ENCODE measurements around the gene CCL17.
A peak's percentile ranks its signal among the peaks of the same experiment; 100 is the strongest.
"Not testable (repeated sequence)": the region's sequence is repeated elsewhere in the genome, so short reads cannot be mapped to it uniquely, and the experiment has no call there.

Gene CCL17

DNA sequence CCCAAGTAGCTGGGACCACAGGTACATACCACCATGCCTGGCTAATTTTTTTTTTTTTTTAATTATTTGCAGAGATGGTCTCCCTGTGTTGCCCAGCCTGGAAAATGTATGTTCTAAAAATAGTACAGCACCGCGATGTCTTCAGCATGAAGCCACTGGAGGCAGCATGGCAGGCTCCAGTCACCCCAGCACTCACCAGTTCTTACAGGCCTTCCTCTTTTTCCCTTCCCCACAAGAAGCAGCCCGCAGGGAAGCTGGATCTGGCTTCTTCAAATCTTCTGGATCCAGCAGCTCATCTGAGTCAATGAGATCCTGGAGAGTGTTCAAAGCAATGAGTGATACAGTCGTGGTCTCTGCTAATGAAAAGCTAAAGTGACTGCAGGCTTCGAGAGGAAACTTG lies 26.4 kb downstream of the CCL17 start:
- DNase-seq (ENCODE audit: low spot score): no peak

DNA sequence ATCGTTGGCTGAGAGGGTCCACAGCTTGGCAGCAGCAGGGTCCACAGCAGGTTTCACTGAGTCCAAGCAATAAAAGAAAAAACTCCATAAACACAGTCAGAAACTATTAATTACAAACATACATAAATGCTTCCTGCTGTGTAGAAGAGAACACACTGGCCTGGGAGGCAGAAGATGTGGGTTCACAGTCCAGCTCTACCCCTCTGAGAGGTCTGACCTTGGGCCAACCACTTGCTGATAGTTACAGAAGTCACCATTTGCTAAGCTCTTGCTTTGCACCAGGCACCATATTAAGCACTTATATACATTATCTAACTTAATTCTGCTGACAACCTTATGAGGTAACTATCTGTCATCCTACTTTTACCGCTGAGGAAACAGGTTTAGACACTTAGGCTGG lies 27.9 kb downstream of the CCL17 start:
- DNase-seq (ENCODE audit: low spot score): no peak

DNA sequence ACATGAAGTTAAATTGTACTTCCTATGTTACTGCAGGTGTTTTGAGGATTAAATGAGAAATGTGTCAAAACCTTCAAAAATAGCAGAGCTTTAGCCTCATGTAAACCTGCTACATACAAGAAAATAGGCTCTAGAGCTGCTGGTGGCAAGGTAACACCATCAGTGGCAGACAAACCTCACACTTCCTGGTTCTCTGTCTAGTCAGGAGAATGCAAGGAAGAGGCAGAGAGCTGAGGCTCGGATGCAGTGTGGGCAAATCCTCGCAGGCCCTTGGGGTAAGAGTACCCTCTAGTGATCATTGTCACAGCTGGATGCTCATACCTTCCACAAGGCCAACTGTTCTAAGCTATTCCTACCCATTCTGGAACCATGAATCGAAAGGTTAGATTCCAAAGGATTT lies 28.4 kb downstream of the CCL17 start:
- DNase-seq (ENCODE audit: low spot score): no peak

DNA sequence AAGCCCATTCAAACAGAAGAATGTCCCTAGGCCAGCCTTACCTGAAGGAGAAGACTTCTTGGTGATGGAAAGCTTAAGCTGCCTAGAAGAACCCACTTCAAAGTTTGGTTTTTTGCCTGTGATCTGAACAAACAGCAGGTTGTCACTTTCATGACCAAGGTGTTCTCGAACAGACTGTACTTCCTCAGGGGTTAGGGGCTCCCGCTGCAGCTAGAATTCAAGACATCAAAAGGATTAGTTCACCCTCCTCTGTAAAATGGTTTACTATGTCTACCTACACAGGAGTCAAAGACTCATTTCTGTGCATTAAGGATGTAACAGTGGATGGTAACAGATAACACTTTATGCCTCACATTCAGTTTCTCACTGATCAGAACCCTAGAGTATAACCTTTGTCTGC lies 29.4 kb downstream of the CCL17 start:
- no peak for DNase-seq (ENCODE audit: low spot score)

DNA sequence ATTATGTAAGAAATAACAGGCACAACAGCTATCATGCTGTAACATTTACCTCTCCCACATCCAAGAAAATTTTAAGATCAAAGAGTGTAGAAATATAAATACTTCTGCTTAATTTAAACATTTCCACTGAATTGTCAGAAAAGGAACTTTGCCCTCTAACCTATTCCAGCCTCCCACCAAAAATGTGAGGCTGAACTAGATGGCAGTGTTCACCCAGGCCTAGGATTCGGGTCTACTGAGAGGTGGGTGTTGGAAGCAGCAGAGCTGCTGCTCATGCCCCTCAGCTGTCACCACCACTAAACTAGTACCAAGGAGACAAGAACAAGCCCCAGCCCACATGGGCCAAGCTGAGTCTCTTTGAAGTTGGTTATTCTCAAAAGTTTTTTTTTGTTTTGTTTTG lies 31.3 kb downstream of the CCL17 start:
- no peak for DNase-seq (ENCODE audit: low spot score)

DNA sequence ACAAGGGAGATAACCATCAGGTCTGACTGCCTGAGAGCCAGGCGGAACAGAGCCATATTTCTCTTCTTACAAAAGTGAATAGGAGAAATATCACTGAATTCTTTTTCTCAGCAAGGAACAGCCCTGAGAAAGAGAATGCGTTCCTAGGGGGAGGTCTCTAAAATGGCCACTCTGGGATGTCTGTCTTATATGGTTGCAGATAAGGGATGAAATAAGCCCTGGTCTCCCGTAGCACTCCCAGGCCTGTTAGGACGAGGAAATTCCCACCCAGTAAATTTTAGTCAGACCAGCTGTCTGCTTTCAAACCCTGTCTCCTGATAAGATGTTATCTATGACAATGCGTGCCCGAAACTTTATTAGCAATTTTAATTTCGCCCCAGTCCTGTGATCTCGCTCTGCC lies 35.4 kb downstream of the CCL17 start:
- not testable (repeated sequence) for DNase-seq (ENCODE audit: low spot score)

DNA sequence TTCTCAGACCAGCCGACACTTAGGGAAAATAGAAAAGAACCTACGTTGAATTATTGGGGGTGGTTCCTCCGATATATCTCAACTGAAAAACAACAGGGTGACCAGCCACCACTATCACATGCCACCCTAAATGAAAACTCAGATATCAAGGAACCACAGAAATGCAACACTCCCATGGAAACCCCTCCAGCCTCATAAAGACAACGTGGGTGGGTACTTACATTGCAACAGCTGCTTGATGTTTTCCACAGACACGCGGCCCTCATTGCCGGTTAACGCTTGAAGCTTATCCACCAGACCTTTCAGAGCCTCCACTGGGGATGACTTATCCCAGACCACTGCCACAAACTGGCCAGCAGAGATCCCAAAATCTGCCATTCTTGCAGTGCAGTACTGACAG lies 36.0 kb downstream of the CCL17 start:
- not testable (repeated sequence) for DNase-seq (ENCODE audit: low spot score)

DNA sequence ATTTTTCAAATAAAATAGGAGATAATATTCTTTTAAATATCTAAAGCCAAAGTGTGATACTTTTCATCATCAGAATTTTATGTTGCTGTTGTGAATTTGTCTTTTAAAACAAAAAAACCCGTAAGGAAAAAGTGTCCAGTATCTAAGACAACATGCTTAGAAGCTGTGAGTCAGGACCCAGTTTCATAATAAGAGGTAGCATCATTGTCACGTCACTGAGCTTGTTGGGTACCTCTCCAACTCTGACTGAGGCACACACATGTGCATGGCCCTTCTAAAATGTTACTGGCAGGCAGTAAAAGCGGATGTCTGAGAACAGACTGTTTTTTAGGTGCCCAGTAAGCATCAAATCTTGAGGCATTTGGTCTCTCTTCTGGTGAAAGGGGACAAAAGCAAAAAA lies 40.1 kb downstream of the CCL17 start:
- DNase-seq (ENCODE audit: low spot score): no peak

DNA sequence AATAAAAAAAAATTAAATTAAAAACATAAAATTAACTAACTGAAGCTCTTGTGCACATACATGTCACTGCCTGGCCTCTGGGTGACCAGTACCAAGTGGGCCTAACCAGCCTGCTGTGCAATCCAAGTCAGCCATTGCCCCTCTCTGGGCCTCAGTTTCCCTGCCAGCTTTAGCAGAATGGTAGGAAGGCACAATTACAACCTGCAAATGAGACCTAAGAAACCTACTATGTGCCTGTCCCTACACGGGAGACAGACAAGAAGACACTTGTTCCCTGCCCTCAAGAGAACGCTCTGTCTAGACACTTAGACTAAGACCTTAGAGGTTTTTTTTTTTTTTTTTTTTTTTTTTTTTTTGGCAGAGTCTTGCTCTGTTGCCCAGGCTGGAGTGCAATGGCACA lies 40.9 kb downstream of the CCL17 start:
- no peak for DNase-seq (ENCODE audit: low spot score)

DNA sequence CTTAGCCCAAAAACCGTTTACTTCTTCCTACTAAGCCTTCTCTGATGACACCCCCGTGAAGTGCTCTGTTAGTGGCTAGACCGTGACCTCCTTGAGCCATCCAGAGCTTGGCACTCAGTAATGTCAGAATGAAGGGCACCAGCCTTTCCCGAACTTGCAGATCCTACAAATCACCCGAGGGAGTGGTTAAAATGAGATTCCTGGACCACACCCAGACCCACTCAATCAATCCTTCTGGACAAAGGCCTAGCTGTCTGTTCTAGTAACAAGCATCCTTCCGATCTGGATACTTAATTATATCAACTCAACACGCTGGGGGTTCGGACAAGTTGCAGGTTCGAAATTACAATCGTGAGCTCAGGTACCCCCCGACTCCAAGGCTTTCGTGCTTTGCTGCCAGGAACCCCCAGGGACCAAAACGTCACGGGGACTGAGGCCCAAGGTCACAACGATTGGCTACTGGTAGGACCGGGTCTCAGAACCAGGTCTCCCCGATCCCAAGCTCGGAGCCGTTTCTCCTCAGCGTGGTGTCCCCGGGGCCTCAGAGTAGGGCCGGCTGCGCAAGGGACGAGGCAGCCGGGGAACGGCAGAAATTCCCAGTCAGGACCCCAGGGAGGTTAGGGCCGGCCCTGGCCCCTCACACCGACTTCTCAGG lies 42.1 kb downstream of the CCL17 start:
- DNase-seq (ENCODE audit: low spot score): peak; percentile 45

DNA sequence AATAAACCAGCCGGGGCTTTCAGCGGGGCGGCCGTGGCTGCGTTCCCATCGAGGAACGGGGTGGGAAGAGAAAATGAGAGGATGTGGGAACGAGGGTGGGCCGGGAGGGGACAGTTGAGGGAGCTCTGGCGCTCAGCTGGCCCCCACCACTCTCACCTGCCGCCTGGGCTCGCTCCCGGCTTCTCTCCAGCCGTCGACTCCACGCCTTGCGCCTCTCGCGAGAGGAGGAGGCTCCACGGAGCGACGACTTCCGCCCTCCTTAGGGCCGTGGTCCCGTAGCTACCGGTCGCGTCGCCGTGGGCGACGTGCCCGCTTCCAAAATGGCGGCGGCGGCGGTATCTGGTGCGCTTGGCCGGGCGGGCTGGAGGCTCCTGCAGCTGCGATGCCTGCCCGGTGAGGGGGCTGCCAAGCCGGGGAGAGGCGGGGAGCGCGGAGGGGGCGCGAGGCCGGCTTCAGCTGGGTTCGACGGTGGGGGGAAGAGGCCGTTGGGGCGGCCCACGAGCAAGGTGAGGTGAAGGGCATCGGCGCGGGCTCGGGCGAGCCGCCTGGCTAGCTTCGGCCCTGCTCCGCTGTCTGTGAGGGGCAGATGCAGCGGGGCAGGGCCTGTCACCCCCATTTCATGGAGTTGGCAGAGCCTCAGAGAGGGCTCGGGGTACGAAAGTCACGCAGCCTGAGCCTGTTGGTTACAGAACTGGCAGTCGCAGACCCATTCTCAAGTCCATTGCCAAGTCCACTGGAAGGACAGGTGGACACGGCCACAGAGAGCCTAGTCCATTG lies 42.8 kb downstream of the CCL17 start, which contains the start of the genes CIAPIN1 and COQ9:
CIAPIN1 (minus strand) TSS at position 200 of the 777 bp plus-strand sequence. CDS start 6,457 bp downstream, outside the sequence.
COQ9 (plus strand) TSS at position 294 of the 777 bp plus-strand sequence; CDS start at position 321, 27 bp downstream.
- peak; percentile 94 for DNase-seq (ENCODE audit: low spot score)

DNA sequence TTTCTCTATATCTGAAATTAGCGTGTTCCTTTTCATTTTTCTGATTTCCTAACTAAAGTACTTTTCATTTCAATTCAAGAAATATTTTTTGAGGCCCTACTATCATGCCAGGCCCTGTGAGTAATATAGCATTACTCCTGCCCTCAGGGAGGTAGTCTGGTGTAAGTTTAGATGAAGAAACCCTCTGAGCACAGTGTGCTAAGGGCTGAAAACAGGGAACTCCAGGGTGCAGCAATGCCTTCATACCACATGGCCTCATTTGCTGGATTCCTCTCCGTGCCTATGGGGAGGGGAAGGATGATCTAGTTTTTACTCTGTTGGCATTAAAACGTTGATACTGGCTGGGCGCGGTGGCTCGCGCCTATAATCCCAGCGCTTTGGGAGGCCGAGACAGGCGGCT lies 47.5 kb downstream of the CCL17 start:
- no peak for DNase-seq (ENCODE audit: low spot score)

DNA sequence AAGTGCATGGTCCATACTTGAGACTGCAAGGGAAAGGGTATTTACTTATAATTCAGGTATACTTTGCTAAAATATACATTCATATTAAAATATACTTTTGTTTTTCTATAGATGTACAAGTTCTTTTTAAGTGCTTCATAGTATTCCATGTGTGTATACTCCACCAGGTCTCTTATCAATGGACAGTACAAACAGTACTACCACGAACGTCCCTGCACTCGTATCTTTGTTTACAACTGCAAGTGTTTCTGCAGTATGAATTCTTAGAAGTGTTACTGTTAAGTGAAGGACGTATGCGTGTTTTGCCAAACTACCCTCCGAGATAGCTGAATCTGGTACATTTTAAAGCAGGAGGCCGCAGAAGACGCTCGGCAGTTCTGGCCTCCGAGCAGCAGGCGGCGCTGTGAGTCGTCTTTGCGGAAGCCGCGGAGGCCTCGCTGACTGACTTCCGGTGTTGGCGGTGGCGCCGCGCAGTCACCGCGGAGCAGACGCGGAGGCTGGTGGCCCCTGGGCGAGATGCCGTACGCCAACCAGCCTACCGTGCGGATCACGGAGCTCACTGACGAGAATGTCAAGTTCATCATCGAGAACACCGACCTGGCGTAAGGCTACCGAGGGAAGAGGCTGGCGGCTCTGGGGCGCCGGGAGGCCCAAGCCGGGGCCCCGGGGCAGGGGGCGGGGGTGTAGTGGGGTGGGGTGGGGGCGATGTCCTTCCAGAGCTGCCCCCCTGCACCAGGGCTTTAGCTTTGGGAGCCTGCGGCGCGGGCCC lies 57.8 kb downstream of the CCL17 start, which contains the start of gene POLR2C:
POLR2C (plus strand) TSS at position 471 of the 769 bp plus-strand sequence; CDS start at position 517, 46 bp downstream.
- peak; percentile 83 for DNase-seq (ENCODE audit: low spot score)

DNA sequence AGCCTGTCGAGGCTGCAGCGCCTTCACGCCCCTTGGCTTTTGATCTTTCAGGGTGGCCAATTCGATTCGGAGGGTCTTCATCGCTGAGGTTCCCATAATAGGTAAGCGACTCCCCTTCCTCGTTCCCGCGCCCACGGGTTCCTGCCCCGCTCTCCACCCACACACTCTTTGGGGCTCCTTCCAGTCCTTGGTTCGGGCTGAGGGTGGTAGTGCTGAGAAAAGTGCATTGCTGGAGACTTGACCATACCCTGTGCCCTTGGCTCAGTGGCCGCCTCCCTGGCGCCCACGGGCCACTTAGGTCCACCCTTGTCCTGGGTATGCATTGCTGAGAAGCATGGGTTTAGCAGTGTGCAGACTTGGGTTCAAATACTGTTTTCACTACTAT lies 58.4 kb downstream of the CCL17 start:
- no peak for DNase-seq (ENCODE audit: low spot score)

DNA sequence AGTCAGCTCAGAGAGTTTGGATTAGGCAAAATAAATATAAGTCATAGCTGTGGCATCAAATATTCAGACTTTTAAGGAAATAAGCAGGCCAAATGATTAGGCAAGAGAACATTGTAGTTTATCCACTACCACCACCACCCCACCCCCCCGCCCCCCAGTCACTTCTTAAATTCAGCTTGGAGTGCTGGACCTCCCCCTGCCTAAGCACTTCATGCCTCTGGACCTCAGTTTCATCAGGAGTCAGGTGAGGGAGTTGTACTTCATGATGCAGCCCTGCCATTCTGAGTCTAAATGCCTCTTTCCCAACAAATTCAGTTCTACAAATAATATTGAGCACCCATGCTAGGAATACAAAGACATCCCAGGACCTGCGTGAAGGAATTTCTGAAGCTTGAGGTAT lies 60.0 kb downstream of the CCL17 start:
- DNase-seq (ENCODE audit: low spot score): no peak
